ENCODE data around the gene SUCLG2.

GRCh38 chr3:67685499-67685898 is 31.1 kb upstream of the SUCLG2 start:
- no peak for TF ChIP-seq EHMT2 (IDR thresholded peaks at IDR 0.05; ENCODE audit: low read depth)
- no peak for TF ChIP-seq PHF8 (IDR thresholded peaks at IDR 0.05; ENCODE audit: borderline replicate concordance, low read depth)
- no peak for TF ChIP-seq CTCF (IDR thresholded peaks at IDR 0.05)
- TF ChIP-seq NR3C1 (IDR thresholded peaks at IDR 0.05): no peak
- TF ChIP-seq EP300 (IDR thresholded peaks at IDR 0.05): no peak
- TF ChIP-seq CHD2 (IDR thresholded peaks at IDR 0.05; ENCODE audit: low read length, partially characterized antibody): no peak
- no peak for TF ChIP-seq POLR2A (IDR thresholded peaks at IDR 0.05; ENCODE audit: low read length)
- TF ChIP-seq RAD21 (conservative IDR thresholded peaks at IDR 0.05 in 1 of 2, IDR thresholded peaks at IDR 0.05 in 1 of 2): no peak
